GM12864 (cell line): Measurements from ENCODE around the gene PPTC7.

Experiments used
- DNase-seq: peaks from one replicate; pipeline ENCODE4 v3.0.0-alpha.2; 2011; ENCODE audit warnings: low read depth
- H3K4me3 ChIP-seq: 2 replicates; pipeline ENCODE4 v1.5.1; 2011; ENCODE audit warnings: mild to moderate bottlenecking, low read depth, low read length, control low read depth
- CTCF ChIP-seq: IDR thresholded peaks from 2 replicates; pipeline ENCODE4 v1.5.1; 2011; ENCODE audit warnings: low read depth, mild to moderate bottlenecking, moderate library complexity, low read length, control low read depth, inconsistent platforms; ENCODE audit errors: missing control alignments

Gene PPTC7

GRCh38 chr12:110583137-110584059, at the start of gene PPTC7:
TSS of gene PPTC7 (minus strand) at chr12:110583318. CDS start at chr12:110583031, 287 bp downstream.
- peak within 1 kb of the TSS; percentile 67 for H3K4me3 ChIP-seq
- no peak for TF ChIP-seq CTCF
- DNase-seq: peak; percentile 94

GRCh38 chr12:110627500-110628195, 44.5 kb upstream of the PPTC7 start:
- H3K4me3 ChIP-seq: no peak overlapping the region
- no peak for TF ChIP-seq CTCF
- no peak for DNase-seq

GRCh38 chr12:110622582-110622981, 39.5 kb upstream of the PPTC7 start:
- H3K4me3 ChIP-seq: no peak overlapping the region
- TF ChIP-seq CTCF: no peak
- DNase-seq: no peak

GRCh38 chr12:110619534-110619953, 36.4 kb upstream of the PPTC7 start:
- H3K4me3 ChIP-seq: peak overlapping the region; percentile 16; the same call in 1 of the 2 replicates
- TF ChIP-seq CTCF: peak; percentile 43
- peak; percentile 70 for DNase-seq

GRCh38 chr12:110616471-110617115, 33.5 kb upstream of the PPTC7 start:
- TF ChIP-seq CTCF: no peak
- H3K4me3 ChIP-seq: no peak overlapping the region
- no peak for DNase-seq

GRCh38 chr12:110615171-110615570, 32.1 kb upstream of the PPTC7 start:
- TF ChIP-seq CTCF: no peak
- DNase-seq: no peak
- peak overlapping the region; percentile 91 for H3K4me3 ChIP-seq
